Thymus (tissue), 11 donors: ENCODE measurements around the gene PRX. TPM values are rescaled to one million over a fixed set of nuclear protein-coding genes. Genes with fewer than 3 reads are reported as not detected.
"Not testable (repeated sequence)": the region's sequence is repeated elsewhere in the genome, so short reads cannot be mapped to it uniquely, and the experiment has no call there.

Experiments used
- DNase-seq, 9 donors: peaks; one replicate each; pipeline ENCODE4 v3.0.0-alpha.2; 2013; ENCODE audit warnings: low spot score in 9 of 9, low read depth in 6 of 9, missing footprints in 1 of 9
- H3K27ac ChIP-seq, 2 donors: one replicate each; pipeline ENCODE4 v1.5.1; 2013; ENCODE audit warnings: control low read depth in 1 of 2, low read depth in 1 of 2, low read length in 1 of 2, mild to moderate bottlenecking in 1 of 2, moderate library complexity in 1 of 2
- H3K27me3 ChIP-seq, 2 donors: one replicate each; pipeline ENCODE4 v1.5.1; 2013; ENCODE audit warnings: low read length in 1 of 2; ENCODE audit not compliant: control insufficient read depth in 2 of 2, insufficient read depth in 1 of 2
- H3K36me3 ChIP-seq, 2 donors: one replicate each; pipeline ENCODE4 v1.5.1; 2013; ENCODE audit warnings: low read length in 1 of 2, mild to moderate bottlenecking in 1 of 2, moderate library complexity in 1 of 2; ENCODE audit not compliant: control insufficient read depth in 2 of 2, insufficient read depth in 2 of 2
- H3K4me1 ChIP-seq, 2 donors: one replicate each; pipeline ENCODE4 v1.5.1; 2013; ENCODE audit warnings: low read length in 2 of 2; ENCODE audit not compliant: control insufficient read depth in 2 of 2, insufficient read depth in 2 of 2
- H3K4me3 ChIP-seq, 2 donors: one replicate each; pipeline ENCODE4 v1.5.1; 2013; ENCODE audit warnings: low read length in 2 of 2, control low read depth in 1 of 2, mild to moderate bottlenecking in 1 of 2
- H3K9me3 ChIP-seq, 2 donors: one replicate each; pipeline ENCODE4 v1.5.1; 2013; ENCODE audit warnings: low read length in 1 of 2, mild to moderate bottlenecking in 1 of 2; ENCODE audit not compliant: control insufficient read depth in 2 of 2, insufficient read depth in 1 of 2
- WGBS: extraction: QIAGEN DNeasy Blood & Tissue Kit; methylation state at CpG from one replicate; pipeline ENCODE4 v1.1.7; 2013; 5-methylcytosine and 5-hydroxymethylcytosine counted together
- polyA plus RNA-seq: library from polyadenylated mRNA; stranded (reverse); fragments of 200-250 nt; gene quantifications from one replicate; pipeline ENCODE4 v1.2.3, GENCODE V29; 2013
- total RNA-seq: library from RNA; stranded (reverse); fragments of 120-200 nt; gene quantifications from one replicate; pipeline ENCODE4 v1.2.4, GENCODE V29; 2013
- donor health status: healthy.

PRX gene
- total and polyA plus RNA-seq, 2 donors, result 1.0 to 1.7 TPM

GRCh38 chr19:40428197-40428596 lies 15.0 kb upstream of the PRX start:
- not testable (repeated sequence) for H3K36me3 ChIP-seq, H3K27ac ChIP-seq, H3K9me3 ChIP-seq, DNase-seq, H3K27me3 ChIP-seq, H3K4me3 ChIP-seq
- 96% methylated on average over 7 of the region's 7 CpGs for WGBS
- H3K4me1 ChIP-seq, result peaks cover 6 to 17% of the 10 kb centered on the region in 2 donors

- DNase-seq, result peak; percentile 97 to 100 (median 100)
- H3K27me3 ChIP-seq, result peaks cover 0 to 2% of the 10 kb centered on the region in 2 donors
- H3K27ac ChIP-seq, result peak within 1 kb of the TSS; percentile 87 to 94
- peaks cover 10 to 22% of the 10 kb centered on the region in 2 donors for H3K4me1 ChIP-seq
- peak within 1 kb of the TSS; percentile 72 to 82 for H3K4me3 ChIP-seq
- WGBS, result under 1% methylated on average over 75 of the region's 75 CpGs
- no peaks in the 10 kb centered on the region for H3K9me3 ChIP-seq
- peaks cover 6 to 11% of the 10 kb centered on the region in 2 donors for H3K36me3 ChIP-seq
Measured at GRCh38 chr19:40425450-40426287, 12.5 kb upstream of the PRX start, which contains the start of gene SERTAD1. SERTAD1 (minus strand) TSS chr19:40425992; CDS start chr19:40423546, 2,446 bp downstream.

GRCh38 chr19:40424637-40425449 lies 11.7 kb upstream of the PRX start:
- Histone ChIP-seq H3K9me3 (no peaks in the 10 kb centered on the region), H3K4me3 (peak overlapping the region; percentile 72 to 82), H3K27ac (peak overlapping the region; percentile 87 to 94), H3K27me3 (peaks cover 0 to 2% of the 10 kb centered on the region in 2 donors), H3K36me3 (peaks cover 6 to 11% of the 10 kb centered on the region in 2 donors), H3K4me1 (peaks cover 10 to 22% of the 10 kb centered on the region in 2 donors)
- peak in 1 of 9 donors; percentile 21 for DNase-seq
- WGBS, result 3% methylated on average over 28 of the region's 28 CpGs

DNA sequence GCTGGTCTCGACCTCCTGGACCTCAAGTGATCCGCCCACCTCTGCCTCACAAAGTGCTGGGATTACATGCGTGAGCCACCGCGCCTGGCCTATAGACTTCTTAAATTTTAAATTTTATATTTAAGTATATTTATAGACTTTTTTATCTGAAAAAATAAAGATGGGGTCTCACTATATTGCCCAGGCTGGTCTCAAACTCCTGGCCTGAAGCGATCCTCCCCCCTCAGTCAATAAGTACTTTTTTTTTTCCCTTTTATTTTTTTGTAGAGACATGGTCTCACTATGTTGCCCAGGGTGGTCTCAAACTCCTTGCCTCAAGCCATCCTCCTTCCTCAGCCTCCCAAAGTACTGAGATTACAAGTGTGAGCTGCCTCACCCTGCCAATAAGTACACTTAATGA lies 10.8 kb upstream of the PRX start:
- Histone ChIP-seq H3K36me3 (peaks cover 6 to 11% of the 10 kb centered on the region in 2 donors), H3K27ac (no peak overlapping the region), H3K4me3 (no peak overlapping the region), H3K9me3 (no peaks in the 10 kb centered on the region), H3K27me3 (peaks cover 0 to 2% of the 10 kb centered on the region in 2 donors), H3K4me1 (peaks cover 10 to 22% of the 10 kb centered on the region in 2 donors)
- no peak for DNase-seq
- 98% methylated on average over 6 of the region's 6 CpGs for WGBS

- DNase-seq, result no peak
- H3K4me3 ChIP-seq, result no peak overlapping the region
- H3K27ac ChIP-seq, result peak overlapping the region in 1 of 2 donors; percentile 18
- H3K9me3 ChIP-seq, result no peaks in the 10 kb centered on the region
- WGBS, result 98% methylated on average over 31 of the region's 31 CpGs
- H3K4me1 ChIP-seq, result peaks cover 10 to 22% of the 10 kb centered on the region in 2 donors
- H3K36me3 ChIP-seq, result peaks cover 6 to 11% of the 10 kb centered on the region in 2 donors
- H3K27me3 ChIP-seq, result peaks cover 0 to 2% of the 10 kb centered on the region in 2 donors
Measured at GRCh38 chr19:40422748-40423566, 9.8 kb upstream of the PRX start.

- Histone ChIP-seq H3K36me3 (peaks cover 6 to 11% of the 10 kb centered on the region in 2 donors), H3K27ac (peak overlapping the region in 1 of 2 donors; percentile 26), H3K4me3 (no peak overlapping the region), H3K9me3 (no peaks in the 10 kb centered on the region), H3K27me3 (peaks cover 0 to 6% of the 10 kb centered on the region in 2 donors), H3K4me1 (peaks cover 10 to 22% of the 10 kb centered on the region in 2 donors)
- no peak for DNase-seq
- 95% methylated on average over 16 of the region's 16 CpGs for WGBS
Measured at GRCh38 chr19:40421993-40422747, 9.0 kb upstream of the PRX start.

DNA sequence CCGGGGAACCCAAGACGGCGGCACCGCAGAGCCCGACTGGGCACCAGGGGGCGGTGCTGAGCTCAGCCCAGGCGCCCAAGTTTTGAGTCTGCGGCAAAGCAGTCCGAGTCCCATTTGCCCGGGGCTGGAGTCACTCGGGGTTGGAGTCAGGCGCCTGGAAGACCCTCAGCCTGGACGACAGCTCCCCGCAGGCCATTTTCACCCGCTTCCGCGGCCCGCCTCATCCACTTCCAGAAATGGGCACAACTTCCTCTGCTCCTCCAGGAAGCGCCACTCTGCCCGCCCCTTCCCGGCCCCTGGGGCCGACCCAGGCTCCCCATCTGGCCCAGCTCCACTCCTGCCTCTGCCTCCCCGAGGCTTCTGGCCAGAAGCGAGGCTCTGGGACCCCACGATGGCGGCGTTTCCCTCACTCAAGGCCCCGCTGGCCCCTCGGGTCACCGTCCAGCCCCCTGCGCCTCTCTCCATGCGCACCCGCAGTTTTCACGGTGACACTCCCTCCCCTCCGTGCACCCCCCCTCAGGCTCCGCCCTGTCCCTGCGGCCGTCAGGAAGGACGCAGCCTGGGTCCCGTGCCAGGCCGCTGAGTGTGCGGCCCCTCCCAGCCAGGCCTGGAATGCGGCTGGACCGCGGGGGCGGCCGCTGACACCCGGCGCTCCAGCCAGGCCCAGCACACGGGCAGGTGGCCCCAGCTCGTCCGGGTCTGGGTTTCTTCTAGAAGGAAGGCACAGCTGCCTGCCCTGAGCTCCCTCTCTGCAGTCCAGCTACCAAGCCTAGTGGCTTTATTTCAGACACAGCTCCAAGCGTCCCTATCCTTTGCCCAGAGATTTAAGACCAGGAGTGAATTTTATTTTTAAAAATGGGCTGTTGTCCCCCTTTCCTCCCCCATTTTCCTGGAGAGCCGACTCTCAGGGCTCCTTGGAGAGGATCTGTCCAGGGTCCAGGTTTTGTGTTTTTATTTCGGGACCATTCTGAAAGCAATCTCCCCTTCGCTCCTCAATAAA lies 7.9 kb upstream of the PRX start:
- Histone ChIP-seq H3K27me3 (peaks cover 0 to 6% of the 10 kb centered on the region in 2 donors), H3K36me3 (peaks cover 6 to 11% of the 10 kb centered on the region in 2 donors), H3K4me3 (peak overlapping the region; percentile 83 to 89), H3K27ac (peak overlapping the region; percentile 90 to 96), H3K9me3 (no peaks in the 10 kb centered on the region), H3K4me1 (peaks cover 7 to 23% of the 10 kb centered on the region in 2 donors)
- WGBS, result 4% methylated on average over 56 of the region's 56 CpGs
- peak in 7 of 9 donors; percentile 49 to 80 (median 69) for DNase-seq
